WERI-Rb-1 (cell line): ENCODE measurements around the gene CATSPER3.
"Not testable (repeated sequence)": the region's sequence is repeated elsewhere in the genome, so short reads cannot be mapped to it uniquely, and the experiment has no call there.

ENCODE experiments used
- DNase-seq: peaks from one replicate; pipeline ENCODE4 v3.0.0-alpha.2; 2020
- H3K27ac ChIP-seq: fragments of 250-450 bp; sonication (Bioruptor Pico); 2 replicates; pipeline ENCODE4 v1.5.1; 2020; ENCODE audit warnings: mild to moderate bottlenecking, moderate library complexity
- H3K27me3 ChIP-seq: fragments of 250-450 bp; sonication (Bioruptor Pico); 2 replicates; pipeline ENCODE4 v1.5.1; 2021; ENCODE audit warnings: mild to moderate bottlenecking, low read depth, moderate library complexity; ENCODE audit not compliant: insufficient read depth, severe bottlenecking
- H3K36me3 ChIP-seq: fragments of 250-450 bp; sonication (Bioruptor Pico); 2 replicates; pipeline ENCODE4 v1.5.1; 2020; ENCODE audit warnings: mild to moderate bottlenecking, moderate library complexity
- H3K4me3 ChIP-seq: 2 replicates; pipeline ENCODE4 v1.5.1; 2011; ENCODE audit warnings: low read depth, mild to moderate bottlenecking, control low read depth, low read length
- H3K9me3 ChIP-seq: fragments of 250-450 bp; sonication (Bioruptor Pico); 2 replicates; pipeline ENCODE4 v1.5.1; 2021; ENCODE audit warnings: mild to moderate bottlenecking, moderate library complexity; ENCODE audit not compliant: severe bottlenecking
- CTCF ChIP-seq: IDR thresholded peaks from 2 replicates; pipeline ENCODE4 v1.5.1; 2011; ENCODE audit warnings: low read depth, mild to moderate bottlenecking, control low read depth, inconsistent platforms, low read length

The CATSPER3 gene

GRCh38 chr5:134982230-134982629 is 14.5 kb downstream of the CATSPER3 start:
- H3K4me3 ChIP-seq: no peak overlapping the region
- H3K9me3 ChIP-seq: peaks cover 8% of the 10 kb centered on the region
- H3K36me3 ChIP-seq: no peaks in the 10 kb centered on the region; the same call in none of the 2 replicates
- H3K27me3 ChIP-seq: no peaks in the 10 kb centered on the region
- DNase-seq: no peak
- no peak for TF ChIP-seq CTCF
- no peak overlapping the region for H3K27ac ChIP-seq

- no peaks in the 10 kb centered on the region for H3K9me3 ChIP-seq
- no peaks in the 10 kb centered on the region for H3K27me3 ChIP-seq
- no peaks in the 10 kb centered on the region for H3K36me3 ChIP-seq
- H3K4me3 ChIP-seq: no peak overlapping the region
- no peak overlapping the region for H3K27ac ChIP-seq
- no peak for DNase-seq
- no peak for TF ChIP-seq CTCF
Observed at GRCh38 chr5:134989266-134989830, 21.6 kb downstream of the CATSPER3 start.

GRCh38 chr5:134990183-134990582 is 22.5 kb downstream of the CATSPER3 start:
- H3K36me3 ChIP-seq, H3K4me3 ChIP-seq, H3K27ac ChIP-seq, DNase-seq, H3K9me3 ChIP-seq, H3K27me3 ChIP-seq: not testable (repeated sequence)

- no peak for DNase-seq
- no peaks in the 10 kb centered on the region for H3K36me3 ChIP-seq
- no peak overlapping the region for H3K4me3 ChIP-seq
- no peak for TF ChIP-seq CTCF
- no peaks in the 10 kb centered on the region for H3K27me3 ChIP-seq
- H3K27ac ChIP-seq: no peak overlapping the region
- H3K9me3 ChIP-seq: no peaks in the 10 kb centered on the region
Observed at GRCh38 chr5:134992148-134992547, 24.4 kb downstream of the CATSPER3 start.

- Histone ChIP-seq H3K36me3 (no peaks in the 10 kb centered on the region), H3K9me3 (no peaks in the 10 kb centered on the region), H3K27me3 (no peaks in the 10 kb centered on the region), H3K4me3 (no peak overlapping the region), H3K27ac (no peak overlapping the region)
- TF ChIP-seq CTCF: no peak
- DNase-seq: no peak
Observed at GRCh38 chr5:134993161-134993560, 25.5 kb downstream of the CATSPER3 start.

- DNase-seq: no peak
- H3K4me3 ChIP-seq: no peak overlapping the region
- TF ChIP-seq CTCF: no peak
- H3K27ac ChIP-seq: no peak overlapping the region
- H3K9me3 ChIP-seq: peaks cover 4% of the 10 kb centered on the region
- no peaks in the 10 kb centered on the region for H3K27me3 ChIP-seq
- H3K36me3 ChIP-seq: no peaks in the 10 kb centered on the region
Observed at GRCh38 chr5:134994560-134995156, 27.0 kb downstream of the CATSPER3 start.
